ENCODE data around the gene HDLBP.
"Not testable (repeated sequence)": the region's sequence is repeated elsewhere in the genome, so short reads cannot be mapped to it uniquely, and the experiment has no call there.

HDLBP gene

GRCh38 chr2:241207151-241207550 lies 108.3 kb downstream of the HDLBP start:
- DNase-seq, result no peak

- DNase-seq, result no peak
Observed at GRCh38 chr2:241205086-241205485, 110.4 kb downstream of the HDLBP start.

- DNase-seq, result no peak
Observed at GRCh38 chr2:241204490-241204889, 111.0 kb downstream of the HDLBP start.

GRCh38 chr2:241204010-241204384 lies 111.5 kb downstream of the HDLBP start:
- DNase-seq, result no peak

GRCh38 chr2:241203218-241204009 lies 112.1 kb downstream of the HDLBP start:
- no peak for DNase-seq

GRCh38 chr2:241202681-241203080 lies 112.8 kb downstream of the HDLBP start:
- DNase-seq, result no peak

- DNase-seq, result no peak
Observed at GRCh38 chr2:241202268-241202585, 113.2 kb downstream of the HDLBP start.

- DNase-seq, result no peak
Observed at GRCh38 chr2:241201445-241202267, 113.8 kb downstream of the HDLBP start.

- peak in 1 of 3 donors; percentile 21 for DNase-seq
Observed at GRCh38 chr2:241200822-241201395, 114.6 kb downstream of the HDLBP start.

GRCh38 chr2:241199897-241200821 lies 115.3 kb downstream of the HDLBP start:
- DNase-seq, result peak in 1 of 3 donors; percentile 20

- DNase-seq, result no peak
Observed at GRCh38 chr2:241199286-241199685, 116.2 kb downstream of the HDLBP start.

GRCh38 chr2:241198381-241199279 lies 116.8 kb downstream of the HDLBP start:
- DNase-seq, result no peak

GRCh38 chr2:241197947-241198346 lies 117.5 kb downstream of the HDLBP start:
- DNase-seq, result no peak

- DNase-seq, result not testable (repeated sequence)
Observed at GRCh38 chr2:241197246-241197645, 118.2 kb downstream of the HDLBP start.

GRCh38 chr2:241195506-241196130 lies 119.9 kb downstream of the HDLBP start:
- no peak for DNase-seq

GRCh38 chr2:241194811-241195210 lies 120.7 kb downstream of the HDLBP start:
- no peak for DNase-seq

- DNase-seq, result no peak
Observed at GRCh38 chr2:241193271-241193670, 122.2 kb downstream of the HDLBP start.

- no peak for DNase-seq
Observed at GRCh38 chr2:241191081-241191480, 124.4 kb downstream of the HDLBP start.

- DNase-seq, result no peak
Observed at GRCh38 chr2:241190291-241190981, 125.0 kb downstream of the HDLBP start.

GRCh38 chr2:241189856-241190201 lies 125.6 kb downstream of the HDLBP start:
- no peak for DNase-seq

Measured in suppressor macrophage treated with lipopolysaccharide for 1 hour (primary cell).